Neuronal stem cell (in vitro differentiated cells): ENCODE data around the gene TRMT112.

Source experiments
- DNase-seq: peaks from one replicate; pipeline ENCODE4 v3.0.0-alpha.2; 2013; ENCODE audit warnings: low spot score
- H2AFZ ChIP-seq: one replicate; pipeline ENCODE4 v1.6.1; 2013; ENCODE audit warnings: mild to moderate bottlenecking, low read length, inconsistent platforms
- H2AK5ac ChIP-seq: 2 replicates; pipeline ENCODE4 v1.6.1; 2013; ENCODE audit warnings: low read depth, mild to moderate bottlenecking, inconsistent platforms, low read length, moderate library complexity, mixed read lengths
- H2BK120ac ChIP-seq: 2 replicates; pipeline ENCODE4 v1.6.1; 2013; ENCODE audit warnings: low read depth, mild to moderate bottlenecking, inconsistent platforms, low read length, moderate library complexity, mixed read lengths
- H2BK12ac ChIP-seq: one replicate; pipeline ENCODE4 v1.6.1; 2013; ENCODE audit warnings: low read length, inconsistent platforms
- H2BK15ac ChIP-seq: 2 replicates; pipeline ENCODE4 v1.6.1; 2013; ENCODE audit warnings: mild to moderate bottlenecking, low read length, inconsistent platforms, mixed read lengths
- H2BK5ac ChIP-seq: one replicate; pipeline ENCODE4 v1.6.1; 2013; ENCODE audit warnings: inconsistent platforms, mild to moderate bottlenecking, low read length, moderate library complexity
- H3K14ac ChIP-seq: one replicate; pipeline ENCODE4 v1.6.1; 2013; ENCODE audit warnings: low read length, inconsistent platforms
- H3K18ac ChIP-seq: 2 replicates; pipeline ENCODE4 v1.6.1; 2013; ENCODE audit warnings: low read length, inconsistent platforms
- H3K23ac ChIP-seq: 2 replicates; pipeline ENCODE4 v1.6.1; 2013; ENCODE audit warnings: low read depth, mild to moderate bottlenecking, mixed read lengths, low read length, inconsistent platforms; ENCODE audit not compliant: poor library complexity
- H3K27ac ChIP-seq: replicated peaks from 3 replicates; pipeline ENCODE4 v1.5.1; 2013; ENCODE audit warnings: low read length, inconsistent platforms
- H3K27me3 ChIP-seq, 3 experiments: 2 replicates each; pipeline ENCODE4 v1.6.1; 2013; ENCODE audit warnings: low read length in 3 of 3, mild to moderate bottlenecking in 2 of 3, inconsistent platforms in 1 of 3, low read depth in 1 of 3, mixed read lengths in 1 of 3, moderate library complexity in 1 of 3; ENCODE audit not compliant: control insufficient read depth in 3 of 3, insufficient read depth in 3 of 3
- H3K36me3 ChIP-seq, 2 donors: replicated peaks in 1 of 2; 2 replicates each; pipeline ENCODE4 v1.6.1; 2013; ENCODE audit warnings: low read length in 2 of 2; ENCODE audit not compliant: control insufficient read depth in 2 of 2, insufficient read depth in 2 of 2
- H3K4ac ChIP-seq: 2 replicates; pipeline ENCODE4 v1.6.1; 2013; ENCODE audit warnings: inconsistent platforms, mild to moderate bottlenecking, low read length, moderate library complexity
- H3K4me1 ChIP-seq, 2 donors: 1 replicate in 1 of 2; 2 replicates in 1 of 2; pipeline ENCODE4 v1.6.1; 2013; ENCODE audit warnings: low read length in 2 of 2, low read depth in 1 of 2; ENCODE audit not compliant: control insufficient read depth in 2 of 2, insufficient read depth in 1 of 2
- H3K4me2 ChIP-seq: one replicate; pipeline ENCODE4 v1.6.1; 2013; ENCODE audit warnings: mild to moderate bottlenecking, low read length, inconsistent platforms; ENCODE audit not compliant: insufficient read depth, poor library complexity, severe bottlenecking
- H3K4me3 ChIP-seq, 2 donors: 2 replicates each; pipeline ENCODE4 v1.5.1; 2013; ENCODE audit warnings: low read length in 2 of 2, mild to moderate bottlenecking in 2 of 2, inconsistent platforms in 1 of 2, moderate library complexity in 1 of 2
- H3K79me1 ChIP-seq: one replicate; pipeline ENCODE4 v1.6.1; 2013; ENCODE audit warnings: low read depth, mild to moderate bottlenecking, inconsistent platforms, low read length, moderate library complexity
- H3K9ac ChIP-seq: one replicate; pipeline ENCODE4 v1.6.1; 2013; ENCODE audit warnings: mild to moderate bottlenecking, low read depth, low read length, inconsistent platforms; ENCODE audit not compliant: poor library complexity
- H3K9me3 ChIP-seq, 2 donors: replicated peaks in 1 of 2; 2 replicates each; pipeline versions ENCODE3 to v1.6.1; 2013; ENCODE audit warnings: low read length in 2 of 2, mild to moderate bottlenecking in 2 of 2, inconsistent platforms in 1 of 2, low read depth in 1 of 2, mixed read lengths in 1 of 2, moderate library complexity in 1 of 2; ENCODE audit not compliant: control insufficient read depth in 2 of 2, insufficient read depth in 1 of 2
- H4K8ac ChIP-seq: one replicate; pipeline ENCODE4 v1.6.1; 2013; ENCODE audit warnings: low read depth, mild to moderate bottlenecking, inconsistent platforms, low read length, moderate library complexity
- H4K91ac ChIP-seq: one replicate; pipeline ENCODE4 v1.6.1; 2013; ENCODE audit warnings: low read length, low read depth, mild to moderate bottlenecking, inconsistent platforms; ENCODE audit not compliant: poor library complexity
- WGBS, 2 donors: extraction: QIAGEN DNeasy Blood & Tissue Kit; methylation state at CpG; one replicate each; pipeline ENCODE4 v1.1.7; 2013; ENCODE audit warnings: missing lambda C conversion rate in 2 of 2, mixed read lengths in 1 of 2; ENCODE audit not compliant: insufficient read length in 2 of 2, insufficient replicate concordance in 1 of 2; ENCODE audit errors: extremely low coverage in 2 of 2; 5-methylcytosine and 5-hydroxymethylcytosine counted together

Gene TRMT112

DNA sequence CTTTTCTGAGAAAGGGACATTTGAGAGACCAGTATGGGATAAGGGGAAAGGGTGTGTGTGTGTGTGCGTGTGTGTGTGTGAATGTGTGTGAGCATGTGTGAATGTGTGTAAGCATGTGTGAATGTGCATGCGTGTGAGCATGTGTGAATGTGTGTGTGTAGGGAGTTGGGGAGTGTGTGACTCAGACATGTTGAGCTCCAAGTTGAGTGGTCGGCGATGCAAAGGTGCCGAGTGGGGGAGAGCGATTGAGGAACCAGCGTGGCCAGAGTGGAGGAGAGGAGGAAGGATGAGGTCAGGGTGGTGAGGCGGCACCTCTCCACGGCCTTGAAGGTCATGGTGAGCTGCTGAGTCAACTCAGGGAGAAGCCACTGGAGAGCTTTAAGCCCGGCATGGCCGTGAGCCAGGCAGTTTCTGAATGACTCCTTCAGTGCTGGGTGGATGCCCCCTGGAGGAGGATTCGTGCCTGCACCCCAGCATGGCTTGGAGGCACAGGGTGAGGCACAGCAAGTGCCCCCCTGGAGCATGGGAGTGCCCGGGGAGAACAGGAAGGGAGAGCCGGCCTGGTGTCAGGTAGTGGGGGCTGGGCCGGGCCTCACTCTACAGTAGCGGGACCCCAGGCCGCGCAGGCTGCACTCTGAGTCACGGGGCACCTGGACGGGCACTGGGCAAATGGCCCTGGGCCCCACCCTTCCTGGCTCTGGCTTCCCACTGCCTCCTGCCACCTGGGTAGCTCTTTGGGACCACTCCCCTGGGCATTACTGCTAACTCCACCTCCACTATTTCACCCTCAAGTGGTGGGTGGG lies 14.4 kb upstream of the TRMT112 start:
- peak overlapping the region; percentile 93 for H3K23ac ChIP-seq
- H3K4ac ChIP-seq, result peak overlapping the region; percentile 53
- no peaks in the 10 kb centered on the region for H3K9me3 ChIP-seq
- no peak overlapping the region for H2BK120ac ChIP-seq
- H2AK5ac ChIP-seq, result peak overlapping the region; percentile 75
- peak overlapping the region; percentile 41 for H2BK12ac ChIP-seq
- no peak overlapping the region for H2BK15ac ChIP-seq
- peak overlapping the region; percentile 29 for H4K8ac ChIP-seq
- H3K18ac ChIP-seq, result peak overlapping the region; percentile 57
- H3K27me3 ChIP-seq, result no peaks in the 10 kb centered on the region
- no peak overlapping the region for H4K91ac ChIP-seq
- peak overlapping the region; percentile 8 for H3K14ac ChIP-seq
- H2BK5ac ChIP-seq, result peak overlapping the region; percentile 75
- H2AFZ ChIP-seq, result no peak overlapping the region
- H3K27ac ChIP-seq, result no peak overlapping the region
- H3K9ac ChIP-seq, result peak overlapping the region; percentile 21
- H3K4me2 ChIP-seq, result no peak overlapping the region
- H3K4me1 ChIP-seq, result peaks cover 0 to 2% of the 10 kb centered on the region in 2 donors
- DNase-seq, result no peak
- no peaks in the 10 kb centered on the region for H3K79me1 ChIP-seq
- H3K4me3 ChIP-seq, result peak overlapping the region in 1 of 2 donors; percentile 7
- 100% methylated on average over 1 of the region's 20 CpGs; no CpG with 5 or more reads in 1 of the 2 donors for WGBS, 2 donors
- peaks cover 0 to 2% of the 10 kb centered on the region in 2 donors for H3K36me3 ChIP-seq

DNA sequence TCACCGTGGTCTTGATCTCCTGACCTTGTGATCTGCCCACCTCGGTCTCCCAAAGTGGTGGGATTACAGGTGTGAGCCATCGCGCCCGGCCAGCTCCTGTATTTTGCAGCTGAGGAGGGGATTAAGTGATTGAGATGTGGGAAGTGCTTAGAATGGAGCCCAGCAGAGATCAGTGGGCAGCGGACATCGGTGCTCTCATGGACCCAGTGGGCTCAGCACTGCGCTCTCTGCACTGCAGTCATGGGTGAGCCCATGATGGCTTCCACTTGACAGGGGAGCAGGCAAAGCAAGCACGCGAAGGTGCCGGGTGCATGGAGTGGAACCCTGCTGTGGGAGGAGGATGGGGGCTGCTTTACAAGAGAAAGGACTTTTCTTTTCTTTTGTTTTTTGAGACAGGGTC lies 13.5 kb upstream of the TRMT112 start:
- Histone ChIP-seq H3K79me1 (no peaks in the 10 kb centered on the region), H3K4ac (no peak overlapping the region), H4K8ac (no peak overlapping the region), H4K91ac (no peak overlapping the region), H3K4me2 (no peak overlapping the region), H3K27me3 (no peaks in the 10 kb centered on the region), H3K9ac (no peak overlapping the region), H3K36me3 (peaks cover 0 to 2% of the 10 kb centered on the region in 2 donors), H3K27ac (no peak overlapping the region), H2BK120ac (no peak overlapping the region), H2AFZ (no peak overlapping the region), H2AK5ac (no peak overlapping the region), H3K18ac (peak overlapping the region; percentile 77), H3K14ac (no peak overlapping the region), H3K9me3 (no peaks in the 10 kb centered on the region), H3K4me3 (no peak overlapping the region), H3K4me1 (peaks cover 0 to 2% of the 10 kb centered on the region in 2 donors), H3K23ac (no peak overlapping the region), H2BK5ac (no peak overlapping the region), H2BK12ac (no peak overlapping the region), H2BK15ac (peak overlapping the region; percentile 44)
- no CpG with 5 or more reads among the region's 11 CpGs for WGBS, 2 donors
- DNase-seq, result no peak

DNA sequence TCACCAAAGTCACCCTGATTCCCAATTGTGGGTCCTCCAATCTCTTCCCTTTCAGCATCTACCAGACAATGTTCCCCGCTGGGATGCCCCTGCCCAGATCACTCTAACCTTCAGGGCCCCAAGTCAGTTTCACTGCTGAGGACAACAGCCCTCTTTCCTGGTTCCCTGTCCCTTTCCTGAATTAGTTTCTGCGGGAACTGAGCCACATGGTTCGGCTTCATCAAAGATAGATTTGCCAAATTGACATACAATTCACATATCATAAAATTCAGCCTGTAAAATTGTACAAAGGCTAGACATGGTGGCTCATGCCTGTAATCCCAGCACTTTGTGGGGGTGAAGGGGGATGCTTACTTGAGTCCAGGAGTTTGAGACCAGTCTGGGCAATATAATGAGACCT lies 10.6 kb upstream of the TRMT112 start:
- H4K8ac ChIP-seq, result no peak overlapping the region
- H3K36me3 ChIP-seq, result peaks cover 0 to 2% of the 10 kb centered on the region in 2 donors
- H3K4ac ChIP-seq, result no peak overlapping the region
- no peak overlapping the region for H2AFZ ChIP-seq
- H2BK120ac ChIP-seq, result no peak overlapping the region
- no peak overlapping the region for H3K23ac ChIP-seq
- H3K27ac ChIP-seq, result no peak overlapping the region
- H2BK5ac ChIP-seq, result no peak overlapping the region
- peaks cover 2% of the 10 kb centered on the region for H3K79me1 ChIP-seq
- H2AK5ac ChIP-seq, result no peak overlapping the region
- no peaks in the 10 kb centered on the region for H3K4me1 ChIP-seq
- DNase-seq, result no peak
- no peak overlapping the region for H3K9ac ChIP-seq
- H2BK12ac ChIP-seq, result no peak overlapping the region
- H3K27me3 ChIP-seq, result no peaks in the 10 kb centered on the region
- no peak overlapping the region for H2BK15ac ChIP-seq
- no peak overlapping the region for H3K4me3 ChIP-seq
- H3K9me3 ChIP-seq, result no peaks in the 10 kb centered on the region
- H4K91ac ChIP-seq, result no peak overlapping the region
- no peak overlapping the region for H3K18ac ChIP-seq
- no CpG with 5 or more reads among the region's 3 CpGs for WGBS, 2 donors
- no peak overlapping the region for H3K14ac ChIP-seq
- H3K4me2 ChIP-seq, result no peak overlapping the region

DNA sequence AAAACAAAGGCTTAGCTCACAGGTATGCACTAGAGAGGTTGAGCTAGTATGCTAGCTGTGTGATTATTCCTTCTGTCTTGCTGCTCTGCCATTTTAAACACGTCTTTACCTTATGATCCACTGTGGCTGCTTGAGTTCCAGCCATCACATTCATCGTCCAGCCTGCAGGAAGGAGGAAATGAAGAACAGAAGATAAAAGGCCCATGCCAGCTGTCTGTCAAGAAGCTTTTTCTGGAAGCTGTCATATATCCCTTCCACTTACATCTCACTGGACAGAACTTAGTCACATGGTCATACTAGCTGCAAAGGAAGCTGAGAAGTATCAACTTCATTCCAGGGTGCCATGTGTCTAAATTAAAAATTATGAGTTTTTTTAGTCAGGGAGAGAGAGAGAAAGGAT lies 10.0 kb upstream of the TRMT112 start:
- no peak overlapping the region for H2AK5ac ChIP-seq
- H3K18ac ChIP-seq, result no peak overlapping the region
- no peaks in the 10 kb centered on the region for H3K9me3 ChIP-seq
- H3K79me1 ChIP-seq, result peaks cover 2% of the 10 kb centered on the region
- H3K9ac ChIP-seq, result no peak overlapping the region
- no peak overlapping the region for H3K4ac ChIP-seq
- H3K4me3 ChIP-seq, result no peak overlapping the region
- no peak overlapping the region for H3K23ac ChIP-seq
- H2BK120ac ChIP-seq, result no peak overlapping the region
- no peak overlapping the region for H2BK15ac ChIP-seq
- H3K36me3 ChIP-seq, result peaks cover 2 to 6% of the 10 kb centered on the region in 2 donors
- no peak overlapping the region for H4K8ac ChIP-seq
- no peak overlapping the region for H2AFZ ChIP-seq
- H3K4me2 ChIP-seq, result no peak overlapping the region
- no peaks in the 10 kb centered on the region for H3K27me3 ChIP-seq
- DNase-seq, result no peak
- H2BK5ac ChIP-seq, result no peak overlapping the region
- peaks cover 4% of the 10 kb centered on the region in 2 donors for H3K4me1 ChIP-seq
- WGBS, 2 donors, result no CpG with 5 or more reads among the region's 2 CpGs
- no peak overlapping the region for H3K14ac ChIP-seq
- H3K27ac ChIP-seq, result no peak overlapping the region
- no peak overlapping the region for H2BK12ac ChIP-seq
- no peak overlapping the region for H4K91ac ChIP-seq
